KMS-11 (cell line): Measurements from ENCODE around the gene GLT8D1.

Experiments used
- H2AFZ ChIP-seq: fragments of 200-600 bp; sonication (generic); 2 replicates; pipeline ENCODE4 v1.6.1; 2016; ENCODE audit warnings: antibody characterized with exemption, mixed run types, low read depth
- H3K27ac ChIP-seq: fragments of 200-600 bp; sonication (generic); 2 replicates; pipeline ENCODE4 v1.6.1; 2016; ENCODE audit warnings: mild to moderate bottlenecking, mixed run types
- H3K27me3 ChIP-seq: fragments of 200-600 bp; sonication (generic); 2 replicates; pipeline ENCODE4 v1.6.1; 2017; ENCODE audit warnings: mild to moderate bottlenecking, low read depth, mixed run types, moderate library complexity; ENCODE audit not compliant: insufficient read depth
- H3K36me3 ChIP-seq: fragments of 200-600 bp; sonication (generic); 2 replicates; pipeline ENCODE4 v1.6.1; 2017; ENCODE audit warnings: mild to moderate bottlenecking, mixed run types; ENCODE audit not compliant: insufficient read depth
- H3K4me1 ChIP-seq: fragments of 200-600 bp; sonication (generic); 2 replicates; pipeline ENCODE4 v1.6.1; 2016; ENCODE audit warnings: mild to moderate bottlenecking, low read depth, mixed run types; ENCODE audit not compliant: poor library complexity, severe bottlenecking
- H3K4me2 ChIP-seq: fragments of 200-600 bp; sonication (generic); 2 replicates; pipeline ENCODE4 v1.7.0; 2016; ENCODE audit warnings: mild to moderate bottlenecking, mixed run types
- H3K4me3 ChIP-seq: fragments of 200-600 bp; sonication (generic); IDR thresholded peaks from 2 replicates; pipeline ENCODE4 v1.6.1; 2017; ENCODE audit warnings: low read depth, low read length, mixed read lengths; ENCODE audit not compliant: insufficient read depth
- H3K79me2 ChIP-seq: fragments of 200-600 bp; sonication (generic); 2 replicates; pipeline ENCODE4 v1.6.1; 2016; ENCODE audit warnings: low read depth, mixed run types; ENCODE audit not compliant: insufficient read depth
- H3K9ac ChIP-seq: fragments of 200-600 bp; sonication (generic); 2 replicates; pipeline ENCODE4 v1.6.1; 2016; ENCODE audit warnings: mild to moderate bottlenecking, mixed run types
- H4K20me1 ChIP-seq: fragments of 200-600 bp; sonication (generic); 2 replicates; pipeline ENCODE4 v1.6.1; 2016; ENCODE audit warnings: mild to moderate bottlenecking, mixed run types; ENCODE audit not compliant: insufficient read depth
- TF ChIP-seq, protein P1 (sequence below): fragments of 200-600 bp; sonication (generic); conservative IDR thresholded peaks from 2 replicates; pipeline ENCODE4 v1.6.1; 2017; ENCODE audit warnings: low read depth, mild to moderate bottlenecking, antibody characterized with exemption, low read length, moderate library complexity, mixed read lengths

GLT8D1 gene

DNA sequence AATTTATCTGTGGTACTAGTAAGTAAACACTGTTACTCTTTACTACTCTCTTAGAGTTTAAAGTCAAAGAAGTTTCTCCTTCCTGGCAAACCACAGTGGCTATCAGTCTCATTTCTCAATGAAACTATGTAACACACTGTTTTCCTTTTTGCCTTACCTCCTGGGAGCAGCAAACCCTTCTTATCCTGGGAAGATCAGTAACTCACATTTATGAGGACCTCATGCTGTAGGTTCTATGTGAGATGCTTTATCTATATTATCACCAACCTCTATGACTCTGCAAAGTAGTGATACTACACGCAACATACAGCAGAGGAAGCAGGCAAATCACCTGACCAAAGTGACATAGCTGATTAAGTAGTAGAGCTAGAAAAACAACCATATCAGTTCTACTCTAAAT lies 55.2 kb downstream of the GLT8D1 start:
- no peak overlapping the region for H2AFZ ChIP-seq
- H3K4me2 ChIP-seq, result no peak overlapping the region
- H3K27ac ChIP-seq, result no peak overlapping the region
- no peaks in the 10 kb centered on the region for H3K36me3 ChIP-seq
- no peak overlapping the region for H3K9ac ChIP-seq
- H3K79me2 ChIP-seq, result no peaks in the 10 kb centered on the region
- H3K27me3 ChIP-seq, result no peaks in the 10 kb centered on the region
- H4K20me1 ChIP-seq, result no peaks in the 10 kb centered on the region
- no peaks in the 10 kb centered on the region for H3K4me1 ChIP-seq
- H3K4me3 ChIP-seq, result no peak overlapping the region
- TF ChIP-seq, protein P1, sequence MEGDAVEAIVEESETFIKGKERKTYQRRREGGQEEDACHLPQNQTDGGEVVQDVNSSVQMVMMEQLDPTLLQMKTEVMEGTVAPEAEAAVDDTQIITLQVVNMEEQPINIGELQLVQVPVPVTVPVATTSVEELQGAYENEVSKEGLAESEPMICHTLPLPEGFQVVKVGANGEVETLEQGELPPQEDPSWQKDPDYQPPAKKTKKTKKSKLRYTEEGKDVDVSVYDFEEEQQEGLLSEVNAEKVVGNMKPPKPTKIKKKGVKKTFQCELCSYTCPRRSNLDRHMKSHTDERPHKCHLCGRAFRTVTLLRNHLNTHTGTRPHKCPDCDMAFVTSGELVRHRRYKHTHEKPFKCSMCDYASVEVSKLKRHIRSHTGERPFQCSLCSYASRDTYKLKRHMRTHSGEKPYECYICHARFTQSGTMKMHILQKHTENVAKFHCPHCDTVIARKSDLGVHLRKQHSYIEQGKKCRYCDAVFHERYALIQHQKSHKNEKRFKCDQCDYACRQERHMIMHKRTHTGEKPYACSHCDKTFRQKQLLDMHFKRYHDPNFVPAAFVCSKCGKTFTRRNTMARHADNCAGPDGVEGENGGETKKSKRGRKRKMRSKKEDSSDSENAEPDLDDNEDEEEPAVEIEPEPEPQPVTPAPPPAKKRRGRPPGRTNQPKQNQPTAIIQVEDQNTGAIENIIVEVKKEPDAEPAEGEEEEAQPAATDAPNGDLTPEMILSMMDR, result no peak

DNA sequence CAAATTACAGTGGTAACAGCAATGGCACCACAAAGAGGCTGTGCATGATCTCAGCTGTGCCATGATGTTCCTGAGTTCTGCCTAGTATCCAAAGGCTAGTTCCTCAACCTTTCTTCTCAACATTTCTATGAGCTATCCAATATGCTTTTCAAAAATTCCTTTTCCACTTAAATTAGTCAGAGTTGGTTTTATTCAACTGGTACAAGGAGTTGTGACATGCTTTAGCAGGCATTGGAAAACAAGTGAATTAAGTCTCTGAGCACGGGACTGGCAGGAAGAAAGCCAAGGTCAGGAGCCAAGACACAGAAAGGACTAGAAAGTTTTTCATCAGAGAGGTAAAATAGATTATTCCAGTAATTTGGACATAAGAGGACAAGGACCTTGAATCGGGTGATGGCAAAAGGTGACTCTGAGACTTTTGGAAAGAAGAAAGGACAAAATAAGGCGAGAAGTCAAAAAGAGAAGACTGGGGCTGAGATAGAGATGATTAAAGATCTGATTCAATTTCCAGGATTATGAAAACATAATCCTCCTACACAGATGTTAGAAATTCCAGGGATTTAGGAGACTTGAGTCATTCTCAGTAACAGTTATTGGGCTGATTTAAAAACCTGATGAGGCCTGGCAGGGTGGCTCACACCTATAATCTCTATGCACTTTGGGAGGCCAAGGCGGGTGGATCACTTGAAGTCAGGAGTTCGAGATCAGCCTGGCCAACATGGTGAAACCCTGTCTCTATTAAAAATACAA lies 56.0 kb downstream of the GLT8D1 start:
- Histone ChIP-seq H3K4me1 (no peaks in the 10 kb centered on the region), H2AFZ (no peak overlapping the region), H3K27ac (no peak overlapping the region), H3K79me2 (no peaks in the 10 kb centered on the region), H3K36me3 (no peaks in the 10 kb centered on the region), H3K27me3 (no peaks in the 10 kb centered on the region), H4K20me1 (no peaks in the 10 kb centered on the region), H3K4me3 (no peak overlapping the region), H3K9ac (no peak overlapping the region), H3K4me2 (no peak overlapping the region)
- TF ChIP-seq, protein P1, result no peak

GRCh38 chr3:52645549-52645948 lies 60.0 kb downstream of the GLT8D1 start:
- H3K9ac ChIP-seq, result no peak overlapping the region
- no peaks in the 10 kb centered on the region for H3K27me3 ChIP-seq
- no peaks in the 10 kb centered on the region for H3K79me2 ChIP-seq
- H3K4me1 ChIP-seq, result no peaks in the 10 kb centered on the region
- H3K27ac ChIP-seq, result no peak overlapping the region
- no peaks in the 10 kb centered on the region for H3K36me3 ChIP-seq
- TF ChIP-seq, protein P1, result no peak
- H3K4me3 ChIP-seq, result no peak overlapping the region
- no peaks in the 10 kb centered on the region for H4K20me1 ChIP-seq
- no peak overlapping the region for H3K4me2 ChIP-seq
- no peak overlapping the region for H2AFZ ChIP-seq
